ENCODE measurements around the gene PRMT6.
"Not testable (repeated sequence)": the region's sequence is repeated elsewhere in the genome, so short reads cannot be mapped to it uniquely, and the experiment has no call there.

The PRMT6 gene

GRCh38 chr1:107047602-107048001 lies 8.9 kb upstream of the PRMT6 start:
- DNase-seq (ENCODE audit: extremely low spot score), result no peak
- POLR2A ChIA-PET, result no interaction called here
- CTCF ChIA-PET, result interaction anchor here (1.1 to 1.9 kb wide), 4 partner anchors 9 to 205 kb away, joined by 3 to 9 read pairs (median 4); partner anchors contain the start of gene PRMT6
- TF ChIP-seq CTCF (IDR thresholded peaks at IDR 0.05; ENCODE audit: control extremely low read depth, extremely low read depth, low read depth, missing control alignments), result no peak

GRCh38 chr1:107048241-107048640 lies 8.2 kb upstream of the PRMT6 start:
- no peak for TF ChIP-seq CTCF (IDR thresholded peaks at IDR 0.05; ENCODE audit: control extremely low read depth, extremely low read depth, low read depth, missing control alignments)
- no peak for DNase-seq (ENCODE audit: extremely low spot score)
- ChIA-PET POLR2A (no interaction called here), CTCF (interaction anchor here (1.1 to 1.9 kb wide), 4 partner anchors 8 to 205 kb away, joined by 3 to 9 read pairs (median 4); partner anchors contain the start of gene PRMT6)

- ChIA-PET POLR2A (no interaction called here), CTCF (interaction anchor here (0.7 kb wide), 1 partner anchor 9 kb away, joined by 3 read pairs; no protein-coding TSS in a partner anchor)
- no peak for TF ChIP-seq CTCF (IDR thresholded peaks at IDR 0.05; ENCODE audit: control extremely low read depth, extremely low read depth, low read depth, missing control alignments)
- no peak for DNase-seq (ENCODE audit: extremely low spot score)
Observed at GRCh38 chr1:107051266-107051665, 5.2 kb upstream of the PRMT6 start.

- POLR2A ChIA-PET; DNase-seq (ENCODE audit: extremely low spot score): not testable (repeated sequence)
- CTCF ChIA-PET, result interaction anchor here (1.2 to 1.7 kb wide), 5 partner anchors 8 to 89 kb away, joined by 3 to 9 read pairs (median 4); no protein-coding TSS in a partner anchor
Observed at GRCh38 chr1:107055919-107056425, 502 bp upstream of the PRMT6 start.

- DNase-seq (ENCODE audit: extremely low spot score), result peak; percentile 64
- TF ChIP-seq CTCF (IDR thresholded peaks at IDR 0.05; ENCODE audit: control extremely low read depth, extremely low read depth, low read depth, missing control alignments), result no peak
- ChIA-PET POLR2A (interaction anchor here (0.7 kb wide), 1 partner anchor 76 kb away, joined by 3 read pairs; no protein-coding TSS in a partner anchor), CTCF (interaction anchor here (0.9 to 1.7 kb wide), 15 partner anchors 10 to 472 kb away, joined by 3 to 9 read pairs (median 3); no protein-coding TSS in a partner anchor)
Observed at GRCh38 chr1:107057197-107058133, 991 bp downstream of the PRMT6 start.

GRCh38 chr1:107058245-107059032 lies 2.0 kb downstream of the PRMT6 start:
- peak; percentile 30 for DNase-seq (ENCODE audit: extremely low spot score)
- ChIA-PET CTCF (interaction anchor here (1.0 kb wide), 1 partner anchor 78 kb away, joined by 3 read pairs; no protein-coding TSS in a partner anchor), POLR2A (interaction anchor here (0.7 kb wide), 1 partner anchor 77 kb away, joined by 3 read pairs; no protein-coding TSS in a partner anchor)
- TF ChIP-seq CTCF (IDR thresholded peaks at IDR 0.05; ENCODE audit: control extremely low read depth, extremely low read depth, low read depth, missing control alignments), result no peak

Data from GM10248 (cell line).